ENCODE results near the gene TTC17.

The TTC17 gene

GRCh38 chr11:43542750-43543712 lies 184.3 kb downstream of the TTC17 start:
- DNase-seq (ENCODE audit: low read depth) = no peak

Measured in non-pigmented ciliary epithelial cell (primary cell).